SU-DHL-6 (cell line): ENCODE results near the gene VSTM2L.

Source experiments
- H2AFZ ChIP-seq: fragments of 200-600 bp; sonication (generic); 2 replicates; pipeline ENCODE4 v1.6.1; 2014; ENCODE audit warnings: low read depth, mild to moderate bottlenecking, moderate library complexity, mixed read lengths, antibody characterized with exemption, low read length; ENCODE audit not compliant: severe bottlenecking
- H3F3A ChIP-seq: fragments of 200-600 bp; shearing (Covaris generic); 2 replicates; pipeline ENCODE4 v1.6.0; 2016; ENCODE audit warnings: antibody characterized with exemption, mild to moderate bottlenecking; ENCODE audit not compliant: insufficient read depth
- H3K27ac ChIP-seq: fragments of 200-600 bp; sonication (generic); 2 replicates; pipeline ENCODE4 v1.5.1; 2016; ENCODE audit warnings: low read depth, mild to moderate bottlenecking, low read length, moderate library complexity, mixed read lengths
- H3K27me3 ChIP-seq: fragments of 200-600 bp; sonication (generic), shearing (Covaris generic); 2 replicates; pipeline ENCODE4 v1.6.0; 2014; ENCODE audit warnings: mild to moderate bottlenecking, low read length
- H3K36me3 ChIP-seq: fragments of 200-600 bp; sonication (generic); 2 replicates; pipeline ENCODE4 v1.6.1; 2014; ENCODE audit warnings: mild to moderate bottlenecking, low read length, mixed read lengths
- H3K4me2 ChIP-seq: fragments of 300-600, 200-600 bp; shearing (Covaris generic), sonication (generic); 2 replicates; pipeline ENCODE4 v1.6.0; 2014; ENCODE audit warnings: low read length, low read depth, mild to moderate bottlenecking; ENCODE audit not compliant: poor library complexity, severe bottlenecking
- H3K4me3 ChIP-seq: fragments of 200-600 bp; sonication (generic); 2 replicates; pipeline ENCODE4 v1.5.1; 2014; ENCODE audit warnings: antibody characterized with exemption, low read length, mild to moderate bottlenecking, mixed read lengths; ENCODE audit not compliant: insufficient read depth, poor library complexity, severe bottlenecking
- H3K79me2 ChIP-seq: fragments of 200-600 bp; sonication (generic); 2 replicates; pipeline ENCODE4 v1.6.1; 2014; ENCODE audit warnings: mild to moderate bottlenecking, low read length, moderate library complexity; ENCODE audit not compliant: insufficient read depth
- H3K9ac ChIP-seq: fragments of 200-600 bp; sonication (generic); 2 replicates; pipeline ENCODE4 v1.7.0; 2014; ENCODE audit warnings: mild to moderate bottlenecking, low read length
- H3K9me2 ChIP-seq: fragments of 200-600 bp; sonication (generic); replicated peaks from 2 replicates; pipeline ENCODE4 v1.6.1; 2014; ENCODE audit warnings: low read length; ENCODE audit not compliant: insufficient read depth
- H3K9me3 ChIP-seq: fragments of 200-600 bp; sonication (generic); 2 replicates; pipeline ENCODE4 v1.6.1; 2014; ENCODE audit warnings: low read length, mixed read lengths; ENCODE audit not compliant: insufficient read depth
- H4K20me1 ChIP-seq: fragments of 200-600 bp; sonication (generic); 2 replicates; pipeline ENCODE4 v1.6.1; 2014; ENCODE audit warnings: low read depth, mild to moderate bottlenecking, antibody characterized with exemption, low read length, moderate library complexity, mixed read lengths
- CTCF ChIP-seq: fragments of 200-600 bp; sonication (generic); IDR thresholded peaks from one replicate; pipeline ENCODE4 v1.5.1; 2017; ENCODE audit warnings: antibody characterized with exemption, mild to moderate bottlenecking, low read length, moderate library complexity; ENCODE audit not compliant: insufficient read depth, poor library complexity, severe bottlenecking
- EZH2phosphoT487 ChIP-seq: fragments of 200-600 bp; sonication (generic), shearing (Covaris generic); conservative IDR thresholded peaks from 2 replicates; pipeline ENCODE4 v1.6.1; 2018; ENCODE audit warnings: mild to moderate bottlenecking, antibody characterized with exemption, low read length, moderate library complexity, mixed read lengths

VSTM2L gene

DNA sequence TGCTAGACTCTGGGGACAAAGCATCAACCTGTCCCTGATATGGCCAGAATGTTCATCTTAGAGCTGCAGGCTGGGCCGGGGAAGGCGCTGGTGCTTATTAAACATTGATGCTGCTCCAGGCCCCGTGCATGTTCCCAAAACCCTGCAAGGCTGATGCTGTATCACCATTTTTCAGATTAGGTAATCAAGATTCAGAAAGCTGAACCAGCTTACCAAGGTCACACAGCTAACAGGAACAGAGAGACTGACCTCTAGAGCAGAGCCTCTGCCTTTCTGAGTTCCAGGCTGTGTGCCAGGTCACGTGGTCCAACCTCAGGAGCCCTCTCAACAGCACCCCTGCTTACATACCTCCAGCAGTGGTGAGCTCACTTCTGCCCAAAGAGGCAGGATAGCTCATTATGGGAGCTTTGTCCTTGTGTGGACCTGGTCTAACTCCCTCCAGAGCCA lies 16.1 kb upstream of the VSTM2L start:
- Histone ChIP-seq H3K4me2 (no peak overlapping the region), H3K36me3 (no peaks in the 10 kb centered on the region), H3K27me3 (no peaks in the 10 kb centered on the region), H3K9me2 (no peaks in the 10 kb centered on the region), H3K27ac (no peak overlapping the region), H3K4me3 (no peak overlapping the region), H3K79me2 (no peaks in the 10 kb centered on the region), H4K20me1 (no peaks in the 10 kb centered on the region), H3K9me3 (no peaks in the 10 kb centered on the region), H3K9ac (no peak overlapping the region), H2AFZ (no peak overlapping the region), H3F3A (no peaks in the 10 kb centered on the region)
- no peak for TF ChIP-seq CTCF
- no peak for TF ChIP-seq EZH2phosphoT487

GRCh38 chr20:37888641-37889040 lies 14.3 kb upstream of the VSTM2L start:
- no peaks in the 10 kb centered on the region for H3K27me3 ChIP-seq
- H3K4me2 ChIP-seq = no peak overlapping the region
- no peak overlapping the region for H2AFZ ChIP-seq
- TF ChIP-seq CTCF = no peak
- TF ChIP-seq EZH2phosphoT487 = no peak
- no peaks in the 10 kb centered on the region for H3K9me3 ChIP-seq
- no peaks in the 10 kb centered on the region for H3F3A ChIP-seq
- no peaks in the 10 kb centered on the region for H3K9me2 ChIP-seq
- no peaks in the 10 kb centered on the region for H3K36me3 ChIP-seq
- no peaks in the 10 kb centered on the region for H3K79me2 ChIP-seq
- H4K20me1 ChIP-seq = no peaks in the 10 kb centered on the region
- no peak overlapping the region for H3K27ac ChIP-seq
- H3K9ac ChIP-seq = no peak overlapping the region
- H3K4me3 ChIP-seq = no peak overlapping the region

DNA sequence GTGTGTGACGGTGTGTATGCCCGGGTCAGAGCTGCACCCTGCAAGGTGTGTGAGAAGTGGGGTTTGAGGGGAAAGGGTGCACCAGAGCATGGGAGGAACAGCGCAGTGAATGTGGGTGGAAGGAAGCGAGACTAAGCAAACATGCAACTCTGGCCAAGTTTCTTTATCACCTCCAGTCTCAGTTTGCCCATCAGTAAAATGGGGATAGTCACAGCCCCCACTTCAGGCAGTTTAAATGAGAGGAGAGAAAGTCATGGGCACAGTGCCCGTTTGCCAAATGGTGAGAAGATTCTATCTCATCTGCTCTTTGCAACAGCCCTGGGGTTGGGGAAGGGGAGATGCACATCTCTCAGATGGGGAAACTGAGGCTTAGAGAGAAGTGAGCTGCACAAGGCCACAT lies 12.8 kb upstream of the VSTM2L start:
- H2AFZ ChIP-seq = no peak overlapping the region
- no peaks in the 10 kb centered on the region for H3K27me3 ChIP-seq
- H3K9me2 ChIP-seq = no peaks in the 10 kb centered on the region
- no peaks in the 10 kb centered on the region for H3K36me3 ChIP-seq
- no peaks in the 10 kb centered on the region for H4K20me1 ChIP-seq
- H3K9me3 ChIP-seq = no peaks in the 10 kb centered on the region
- H3K4me3 ChIP-seq = no peak overlapping the region
- no peak overlapping the region for H3K27ac ChIP-seq
- H3K9ac ChIP-seq = no peak overlapping the region
- H3F3A ChIP-seq = no peaks in the 10 kb centered on the region
- no peak for TF ChIP-seq CTCF
- no peak for TF ChIP-seq EZH2phosphoT487
- H3K4me2 ChIP-seq = no peak overlapping the region
- no peaks in the 10 kb centered on the region for H3K79me2 ChIP-seq

DNA sequence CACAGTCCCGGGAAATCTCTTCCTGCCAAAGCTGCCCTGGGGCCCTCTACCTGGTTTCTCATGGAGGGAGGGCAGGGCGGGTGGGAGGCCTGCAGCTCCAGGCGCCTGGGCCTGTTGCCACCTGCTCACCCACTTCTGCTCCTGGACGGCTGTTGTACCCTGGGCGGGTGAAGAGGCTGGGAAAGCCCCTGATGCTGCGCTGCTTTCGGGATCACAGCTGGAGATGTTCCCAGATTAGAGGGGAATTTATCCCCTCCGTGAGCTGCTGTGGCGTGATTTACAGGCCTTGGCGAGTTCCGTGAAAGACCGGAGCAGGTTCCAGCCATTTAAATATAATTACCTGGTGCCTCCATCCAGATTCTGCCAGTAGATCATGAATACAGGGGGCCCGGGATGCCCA lies 12.3 kb upstream of the VSTM2L start:
- Histone ChIP-seq H3K27ac (no peak overlapping the region), H3K9ac (no peak overlapping the region), H3K4me2 (no peak overlapping the region), H2AFZ (no peak overlapping the region), H3K9me3 (no peaks in the 10 kb centered on the region), H3K36me3 (no peaks in the 10 kb centered on the region), H4K20me1 (no peaks in the 10 kb centered on the region), H3F3A (no peaks in the 10 kb centered on the region), H3K27me3 (no peaks in the 10 kb centered on the region), H3K79me2 (no peaks in the 10 kb centered on the region), H3K4me3 (no peak overlapping the region), H3K9me2 (no peaks in the 10 kb centered on the region)
- no peak for TF ChIP-seq EZH2phosphoT487
- TF ChIP-seq CTCF = no peak
